ENCODE measurements around the gene ATP10A. TPM values are rescaled to one million over a fixed set of nuclear protein-coding genes. Genes with fewer than 3 reads are reported as not detected.

Gene ATP10A
- total and polyA plus RNA-seq, 9 of the 15 experiments (the other 6 are each of a cell fraction or from before 2014, with no cell fraction given) = 0.09 TPM; not detected in 8

DNA sequence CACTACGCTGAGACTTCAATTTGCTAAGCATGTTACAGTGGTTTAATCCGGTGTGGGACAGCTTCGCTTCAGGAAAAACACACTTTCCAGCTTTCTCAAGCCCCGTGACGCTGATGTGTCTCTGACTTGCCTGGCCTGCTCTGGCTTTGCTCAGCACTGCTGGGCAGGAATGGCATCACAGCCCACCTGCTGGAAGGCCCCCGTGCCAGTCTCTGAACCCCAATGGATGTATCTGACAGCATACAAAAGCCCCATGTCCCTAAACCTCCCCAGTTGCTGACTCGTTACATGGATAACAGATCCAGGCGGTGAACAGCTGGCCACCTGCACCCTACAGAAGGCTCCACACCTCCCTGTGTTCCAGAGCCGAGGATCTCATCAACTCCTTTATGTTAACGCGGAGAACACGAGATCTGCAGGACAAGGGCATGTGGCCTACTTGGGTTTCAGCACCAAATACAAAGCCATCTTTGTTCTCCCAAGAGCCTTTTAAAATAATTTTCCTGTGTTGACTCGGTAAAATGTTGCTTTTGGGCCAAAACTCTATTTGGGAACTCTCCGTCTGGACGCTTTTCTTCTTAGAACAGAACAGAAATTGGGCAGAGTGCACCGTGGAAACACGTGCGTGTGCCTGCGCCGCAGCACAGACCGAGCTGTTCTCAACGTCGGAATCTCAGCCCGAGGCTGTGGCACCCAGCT, 61.4 kb downstream of the ATP10A start (continued):
- TF ChIP-seq DLX4 (CRISPR knock-in tag; IDR thresholded peaks at IDR 0.05) (no peak), ZNF23 (CRISPR knock-in tag; IDR thresholded peaks at IDR 0.05) (no peak), TBL1XR1 (IDR thresholded peaks at IDR 0.05; ENCODE audit: low read length in 2 of 2) (no peak)

GRCh38 chr15:25800761-25801515, 62.2 kb downstream of the ATP10A start:
- no TSS peak for BruUV-seq (replicated peaks)
- H3K9me3 ChIP-seq (replicated peaks; ENCODE audit: control insufficient read depth, insufficient read depth, low read depth, low read length) = no peaks in the 10 kb centered on the region
- H4K20me1 ChIP-seq (replicated peaks; ENCODE audit: control insufficient read depth, insufficient read depth, low read length) = peaks cover 3% of the 10 kb centered on the region; the same call in 1 of the 2 replicates
- no peaks in the 10 kb centered on the region for H3K79me2 ChIP-seq (ENCODE audit: control insufficient read depth, insufficient read depth, low read length)
- H3K4me2 ChIP-seq (ENCODE audit: insufficient read depth, low read length) = no peak overlapping the region
- ATAC-seq (no peak), DNase-seq (ENCODE audit: extremely low read depth in 1 of 4, low spot score in 3 of 4) (no peak), FAIRE-seq (no peak)
- H3K9ac ChIP-seq (ENCODE audit: insufficient read depth in 1 of 2, low read depth in 2 of 2, low read length in 2 of 2) = no peak overlapping the region
- intact Hi-C loops (cut with micrococcal nuclease) (no loop called here), in situ Hi-C loops (cut with MboI) (no loop called here)
- H3K9me1 ChIP-seq (ENCODE audit: control insufficient read depth, insufficient read depth, low read length) = no peaks in the 10 kb centered on the region
- H3K27ac ChIP-seq (ENCODE audit: extremely low read depth, low read depth, low read length) = no peak overlapping the region
- no peaks in the 10 kb centered on the region for H3K4me1 ChIP-seq (replicated peaks in 1 of 2; ENCODE audit: control insufficient read depth in 2 of 2, insufficient read depth in 2 of 2, low read length in 2 of 2)
- POLR2A ChIA-PET = interaction anchor here (0.6 kb wide), 1 partner anchor 171 kb away, joined by 3 read pairs; no protein-coding TSS in a partner anchor
- H3K27me3 ChIP-seq (ENCODE audit: control insufficient read depth in 2 of 2, insufficient read depth in 2 of 2, low read length in 2 of 2) = peaks cover 9 to 67% of the 10 kb centered on the region in 2 experiments; a peak in 4 of 5 replicates
- TF ChIP-seq TAF15 (IDR thresholded peaks at IDR 0.05; ENCODE audit: low read depth, low read length) (no peak), ZNF699 (CRISPR knock-in tag; IDR thresholded peaks at IDR 0.05; ENCODE audit: insufficient replicate concordance) (no peak), CEBPB (tag; IDR thresholded peaks at IDR 0.05) (no peak), NFE2 (IDR thresholded peaks at IDR 0.05; ENCODE audit: low read depth) (no peak), ZNF324 (CRISPR knock-in tag; IDR thresholded peaks at IDR 0.05) (no peak), FOSL1 (tag; conservative IDR thresholded peaks at IDR 0.05) (no peak), RBFOX2 (IDR thresholded peaks at IDR 0.05; ENCODE audit: low read depth, low read length) (no peak), ATF4 (CRISPR knock-in tag; IDR thresholded peaks at IDR 0.05) (no peak), ZNF408 (CRISPR knock-in tag; IDR thresholded peaks at IDR 0.05; ENCODE audit: low read depth) (no peak), FOXJ2 (tag; IDR thresholded peaks at IDR 0.05) (no peak), KAT8 (IDR thresholded peaks at IDR 0.05; ENCODE audit: low read depth) (no peak)
- TF ChIP-seq, protein P1, sequence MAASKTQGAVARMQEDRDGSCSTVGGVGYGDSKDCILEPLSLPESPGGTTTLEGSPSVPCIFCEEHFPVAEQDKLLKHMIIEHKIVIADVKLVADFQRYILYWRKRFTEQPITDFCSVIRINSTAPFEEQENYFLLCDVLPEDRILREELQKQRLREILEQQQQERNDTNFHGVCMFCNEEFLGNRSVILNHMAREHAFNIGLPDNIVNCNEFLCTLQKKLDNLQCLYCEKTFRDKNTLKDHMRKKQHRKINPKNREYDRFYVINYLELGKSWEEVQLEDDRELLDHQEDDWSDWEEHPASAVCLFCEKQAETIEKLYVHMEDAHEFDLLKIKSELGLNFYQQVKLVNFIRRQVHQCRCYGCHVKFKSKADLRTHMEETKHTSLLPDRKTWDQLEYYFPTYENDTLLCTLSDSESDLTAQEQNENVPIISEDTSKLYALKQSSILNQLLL (CRISPR knock-in tag; IDR thresholded peaks at IDR 0.05; ENCODE audit: borderline replicate concordance) = no peak
- TF ChIP-seq, protein P2, sequence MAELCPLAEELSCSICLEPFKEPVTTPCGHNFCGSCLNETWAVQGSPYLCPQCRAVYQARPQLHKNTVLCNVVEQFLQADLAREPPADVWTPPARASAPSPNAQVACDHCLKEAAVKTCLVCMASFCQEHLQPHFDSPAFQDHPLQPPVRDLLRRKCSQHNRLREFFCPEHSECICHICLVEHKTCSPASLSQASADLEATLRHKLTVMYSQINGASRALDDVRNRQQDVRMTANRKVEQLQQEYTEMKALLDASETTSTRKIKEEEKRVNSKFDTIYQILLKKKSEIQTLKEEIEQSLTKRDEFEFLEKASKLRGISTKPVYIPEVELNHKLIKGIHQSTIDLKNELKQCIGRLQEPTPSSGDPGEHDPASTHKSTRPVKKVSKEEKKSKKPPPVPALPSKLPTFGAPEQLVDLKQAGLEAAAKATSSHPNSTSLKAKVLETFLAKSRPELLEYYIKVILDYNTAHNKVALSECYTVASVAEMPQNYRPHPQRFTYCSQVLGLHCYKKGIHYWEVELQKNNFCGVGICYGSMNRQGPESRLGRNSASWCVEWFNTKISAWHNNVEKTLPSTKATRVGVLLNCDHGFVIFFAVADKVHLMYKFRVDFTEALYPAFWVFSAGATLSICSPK (IDR thresholded peaks at IDR 0.05; ENCODE audit: borderline replicate concordance) = no peak
- H2AFZ ChIP-seq (ENCODE audit: low read depth, low read length) = no peak overlapping the region
- H3K4me3 ChIP-seq = no peak overlapping the region
- 0% methylated on average over 7 of the region's 10 CpGs for WGBS (ENCODE audit: insufficient coverage, low coverage, missing lambda C conversion rate)
- CTCF ChIA-PET (ENCODE audit: low intra/inter-chr PET ratio) = no interaction called here
- H3K36me3 ChIP-seq (ENCODE audit: control insufficient read depth, insufficient read depth, low read length) = no peaks in the 10 kb centered on the region
